Thoracic aorta (tissue), 2 donors: ENCODE results near the gene HNRNPL. TPM values are rescaled to one million over a fixed set of nuclear protein-coding genes. Genes with fewer than 3 reads are reported as not detected.
A peak's percentile ranks its signal among the peaks of the same experiment; 100 is the strongest.
"Not testable (repeated sequence)": the region's sequence is repeated elsewhere in the genome, so short reads cannot be mapped to it uniquely, and the experiment has no call there.

ENCODE experiments used
- ATAC-seq: fragments of 150-250 bp; one replicate; pipeline ENCODE4 v1.8.0; 2017; ENCODE audit warnings: low read depth; ENCODE audit not compliant: insufficient number of reproducible peaks, low FRiP score
- DNase-seq: peaks from one replicate; pipeline ENCODE4 v3.0.0-alpha.2; 2020; ENCODE audit warnings: low spot score
- H3K27ac ChIP-seq, 2 donors: fragments of 200-600 bp; sonication (generic); 1 replicate in 1 of 2; 2 replicates in 1 of 2; pipeline ENCODE4 v1.5.1; 2016; ENCODE audit warnings: mild to moderate bottlenecking in 2 of 2, moderate library complexity in 2 of 2
- H3K27me3 ChIP-seq: fragments of 200-600 bp; sonication (generic); replicated peaks from 2 replicates; pipeline ENCODE4 v1.6.0; 2016; ENCODE audit warnings: mild to moderate bottlenecking; ENCODE audit not compliant: insufficient read depth
- H3K36me3 ChIP-seq: fragments of 200-600 bp; sonication (generic); one replicate; pipeline ENCODE4 v1.5.1; 2016
- H3K4me1 ChIP-seq, 2 donors: fragments of 200-600 bp; sonication (generic); 1 replicate in 1 of 2; 2 replicates in 1 of 2; pipeline versions ENCODE4 v1.5.1 to v1.6.0; 2016; ENCODE audit warnings: low read depth in 2 of 2, mild to moderate bottlenecking in 1 of 2; ENCODE audit not compliant: control insufficient read depth in 1 of 2
- H3K4me3 ChIP-seq: fragments of 200-600 bp; sonication (generic); 2 replicates; pipeline ENCODE4 v1.5.1; 2016; ENCODE audit warnings: mild to moderate bottlenecking
- H3K9me3 ChIP-seq: fragments of 200-600 bp; sonication (generic); 2 replicates; pipeline ENCODE4 v1.5.1; 2016
- total RNA-seq, 2 donors: library from RNA; depleted of rRNA; stranded (reverse); fragments of >200 nt; gene quantifications; one replicate each; pipeline versions ENCODE4 v1.1.0 to v1.2.3, GENCODE V29; 2016
- TF ChIP-seq, protein P1 (sequence below): fragments of 200-600 bp; sonication (generic); IDR thresholded peaks from one replicate; pipeline ENCODE4 v1.5.1; 2019; ENCODE audit warnings: antibody characterized with exemption

Gene HNRNPL
- total RNA-seq, 2 donors from 2014 or later = 153 to 167 TPM

DNA sequence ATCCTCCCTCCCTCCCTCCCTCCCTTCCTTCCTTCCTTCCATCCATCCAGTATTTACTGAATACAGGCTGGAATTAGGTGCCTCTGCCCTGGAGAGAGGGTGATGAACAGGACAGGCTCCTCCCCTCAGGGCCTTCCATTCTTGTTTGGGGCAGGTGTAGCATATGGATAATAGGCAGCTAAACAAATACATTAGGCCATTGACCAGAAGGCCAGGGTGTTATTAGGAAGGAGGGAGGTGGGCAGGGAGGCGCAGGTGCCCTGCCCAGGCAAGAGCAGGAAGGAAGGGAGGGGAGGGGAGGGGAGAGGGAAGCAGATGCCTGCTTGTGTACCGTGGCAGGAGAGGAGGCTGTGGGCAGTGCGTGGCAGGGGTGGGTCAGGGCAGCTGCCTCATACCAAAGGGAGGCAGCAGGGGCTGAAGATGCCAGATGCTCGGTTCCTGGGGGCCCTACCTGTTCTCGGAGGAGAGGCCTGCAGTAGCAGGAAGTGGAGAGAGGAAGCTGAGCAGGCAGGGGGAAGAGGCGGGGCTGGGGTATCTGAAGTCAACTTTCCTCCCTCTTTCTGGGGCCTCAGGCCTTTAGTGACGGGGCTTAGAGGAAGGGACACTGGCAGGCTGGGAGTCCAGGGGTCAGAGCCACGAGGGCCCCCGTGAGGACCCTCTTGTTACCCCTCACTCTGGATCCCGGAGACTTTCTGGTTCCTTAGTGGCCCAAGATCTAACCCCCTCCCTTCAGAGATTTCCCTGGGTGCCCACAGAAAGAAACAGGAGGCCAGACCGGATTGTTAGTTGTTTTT lies 28.2 kb upstream of the HNRNPL start, which contains the start of gene RINL:
TSS of gene RINL (minus strand) at position 495 of the 794 bp plus-strand sequence. CDS start 1,533 bp downstream, outside the sequence.
- TF ChIP-seq, protein P1, sequence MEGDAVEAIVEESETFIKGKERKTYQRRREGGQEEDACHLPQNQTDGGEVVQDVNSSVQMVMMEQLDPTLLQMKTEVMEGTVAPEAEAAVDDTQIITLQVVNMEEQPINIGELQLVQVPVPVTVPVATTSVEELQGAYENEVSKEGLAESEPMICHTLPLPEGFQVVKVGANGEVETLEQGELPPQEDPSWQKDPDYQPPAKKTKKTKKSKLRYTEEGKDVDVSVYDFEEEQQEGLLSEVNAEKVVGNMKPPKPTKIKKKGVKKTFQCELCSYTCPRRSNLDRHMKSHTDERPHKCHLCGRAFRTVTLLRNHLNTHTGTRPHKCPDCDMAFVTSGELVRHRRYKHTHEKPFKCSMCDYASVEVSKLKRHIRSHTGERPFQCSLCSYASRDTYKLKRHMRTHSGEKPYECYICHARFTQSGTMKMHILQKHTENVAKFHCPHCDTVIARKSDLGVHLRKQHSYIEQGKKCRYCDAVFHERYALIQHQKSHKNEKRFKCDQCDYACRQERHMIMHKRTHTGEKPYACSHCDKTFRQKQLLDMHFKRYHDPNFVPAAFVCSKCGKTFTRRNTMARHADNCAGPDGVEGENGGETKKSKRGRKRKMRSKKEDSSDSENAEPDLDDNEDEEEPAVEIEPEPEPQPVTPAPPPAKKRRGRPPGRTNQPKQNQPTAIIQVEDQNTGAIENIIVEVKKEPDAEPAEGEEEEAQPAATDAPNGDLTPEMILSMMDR = no peak
- H3K27me3 ChIP-seq = no peaks in the 10 kb centered on the region
- DNase-seq (no peak), ATAC-seq (no peak)
- peaks cover 10% of the 10 kb centered on the region for H3K36me3 ChIP-seq
- H3K4me3 ChIP-seq = peak within 1 kb of the TSS; percentile 38
- H3K4me1 ChIP-seq = no peaks in the 10 kb centered on the region
- no peaks in the 10 kb centered on the region for H3K9me3 ChIP-seq
- H3K27ac ChIP-seq = peak within 1 kb of the TSS in 1 of 2 donors; percentile 34

DNA sequence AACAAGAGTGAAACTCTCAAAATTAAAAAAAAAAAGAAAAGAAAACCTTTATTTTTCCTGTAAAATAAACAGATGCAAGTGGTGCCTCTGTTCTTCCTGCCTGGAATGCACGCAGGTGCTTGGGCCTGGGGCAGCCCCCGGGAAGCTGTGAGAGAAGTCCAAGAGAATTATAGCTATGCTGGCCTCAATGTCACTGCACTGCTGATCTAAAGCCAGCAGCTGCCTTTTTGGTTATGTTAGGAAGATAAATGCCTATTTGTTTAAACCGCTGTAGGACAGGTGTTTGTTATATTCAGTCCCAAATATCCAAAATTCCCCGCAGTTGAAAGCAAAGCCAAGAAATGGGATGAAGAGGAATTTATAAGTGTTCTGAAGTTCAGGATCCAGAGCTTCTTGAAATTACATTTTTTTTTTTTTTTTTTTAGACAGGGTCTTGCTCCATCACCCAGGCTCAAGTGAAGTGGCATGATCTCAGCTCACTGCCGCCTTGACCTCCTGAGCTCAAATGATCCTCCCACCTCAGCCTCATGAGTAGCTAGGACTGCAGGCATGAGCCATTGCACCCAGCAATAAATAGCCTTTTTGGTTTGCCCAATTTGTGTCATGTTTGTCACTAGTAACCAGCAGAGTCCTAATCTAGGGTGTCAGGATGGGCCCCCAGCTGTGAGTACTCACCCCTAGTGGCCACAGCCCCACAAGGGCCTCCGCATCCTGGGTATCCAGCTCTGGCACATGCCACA lies 26.0 kb upstream of the HNRNPL start:
- Histone ChIP-seq H3K4me3 (no peak overlapping the region), H3K9me3 (no peaks in the 10 kb centered on the region), H3K27ac (no peak overlapping the region), H3K36me3 (peaks cover 3% of the 10 kb centered on the region), H3K27me3 (no peaks in the 10 kb centered on the region), H3K4me1 (no peaks in the 10 kb centered on the region)
- ATAC-seq (no peak), DNase-seq (no peak)
- TF ChIP-seq, protein P1 = no peak

DNA sequence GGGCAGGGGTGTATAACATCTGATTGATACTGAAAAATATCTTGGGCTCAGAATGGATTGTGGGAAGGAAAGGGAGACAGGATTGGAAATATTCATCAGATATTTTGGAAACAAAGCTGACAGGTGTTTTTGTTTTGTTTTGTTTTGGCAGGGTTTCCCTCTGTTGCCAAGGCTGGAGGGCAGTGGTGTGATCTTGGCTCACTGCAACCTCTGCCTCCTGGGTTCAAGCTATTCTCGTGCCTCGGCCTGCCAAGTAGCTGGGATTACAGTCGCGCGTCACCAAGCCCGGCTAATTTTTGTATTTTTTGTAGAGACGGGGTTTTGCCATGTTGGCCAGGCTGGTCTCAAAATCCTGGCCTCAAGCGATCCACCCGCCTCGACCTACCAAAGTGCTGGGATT lies 23.6 kb upstream of the HNRNPL start:
- not testable (repeated sequence) for H3K4me3 ChIP-seq, H3K36me3 ChIP-seq, H3K27me3 ChIP-seq, ATAC-seq, DNase-seq, H3K27ac ChIP-seq, H3K9me3 ChIP-seq
- H3K4me1 ChIP-seq = peaks cover 0 to 10% of the 10 kb centered on the region in 2 donors

DNA sequence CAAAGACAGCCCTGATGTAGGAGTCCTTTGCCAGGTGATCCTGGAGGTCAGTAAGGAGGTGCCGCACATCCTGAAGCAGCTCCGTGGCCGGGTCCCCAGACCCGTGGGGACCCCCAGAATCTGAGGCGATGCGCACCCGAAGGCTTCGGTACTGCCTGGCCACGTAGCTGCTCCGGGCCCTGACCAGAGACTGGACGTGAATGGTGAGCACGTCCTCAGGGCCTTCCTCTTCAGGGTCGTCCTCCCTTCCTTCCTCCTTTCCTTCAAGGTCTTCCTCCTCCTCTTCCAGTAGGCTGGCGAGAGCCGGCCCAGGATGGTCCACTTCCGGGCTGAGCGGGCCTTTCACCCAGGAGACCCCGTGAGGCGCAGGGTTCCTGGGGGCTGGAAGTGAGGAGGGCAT lies 20.8 kb upstream of the HNRNPL start:
- no peaks in the 10 kb centered on the region for H3K27me3 ChIP-seq
- H3K36me3 ChIP-seq = no peaks in the 10 kb centered on the region
- DNase-seq (no peak), ATAC-seq (no peak)
- no peaks in the 10 kb centered on the region for H3K9me3 ChIP-seq
- H3K27ac ChIP-seq = no peak overlapping the region
- H3K4me1 ChIP-seq = peaks cover 0 to 10% of the 10 kb centered on the region in 2 donors
- H3K4me3 ChIP-seq = no peak overlapping the region
- TF ChIP-seq, protein P1 = no peak

DNA sequence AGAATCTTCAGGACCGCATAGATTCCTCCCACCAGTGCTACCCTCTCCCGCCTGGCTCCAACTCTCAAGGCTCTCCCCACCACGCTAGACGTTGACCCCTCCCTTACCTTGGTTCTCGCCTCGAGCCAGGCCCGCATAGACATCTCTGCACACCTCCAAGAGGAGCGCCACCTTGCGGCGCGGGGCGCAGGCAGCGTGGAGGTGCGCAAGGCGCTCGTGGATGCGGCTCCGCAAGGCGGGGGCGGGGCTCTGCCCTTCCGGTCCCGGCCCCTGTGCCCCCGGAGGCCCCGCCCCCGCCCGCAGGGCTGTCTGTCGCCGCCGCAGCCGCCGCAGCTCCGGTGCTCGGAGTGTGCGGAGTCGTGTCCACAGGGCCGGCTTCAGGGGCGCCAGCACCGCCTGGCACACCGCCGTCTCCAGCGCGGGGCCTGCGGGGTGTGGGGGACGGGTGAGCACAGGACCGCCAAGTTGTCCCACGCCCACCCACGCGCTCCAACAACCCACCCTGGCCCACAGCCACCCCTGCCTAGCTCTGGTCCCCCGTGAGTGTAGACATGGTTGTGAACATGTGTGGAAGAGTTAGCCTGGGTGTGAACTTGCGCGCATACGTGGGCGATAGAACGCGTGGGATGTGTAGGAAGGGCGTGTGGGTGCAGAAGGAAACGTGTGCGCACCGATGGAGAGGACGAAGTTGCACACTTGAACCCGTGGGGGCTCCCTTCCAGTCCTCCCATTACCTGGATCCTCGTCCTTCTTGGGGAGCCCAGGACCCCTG lies 20.2 kb upstream of the HNRNPL start:
- DNase-seq (no peak), ATAC-seq (peak; percentile 77)
- H3K36me3 ChIP-seq = no peaks in the 10 kb centered on the region
- H3K4me3 ChIP-seq = peak overlapping the region; percentile 69
- H3K27ac ChIP-seq = no peak overlapping the region
- H3K27me3 ChIP-seq = no peaks in the 10 kb centered on the region
- TF ChIP-seq, protein P1 = peak; percentile 76
- no peaks in the 10 kb centered on the region for H3K9me3 ChIP-seq
- H3K4me1 ChIP-seq = peaks cover 0 to 10% of the 10 kb centered on the region in 2 donors
